T1000 (cell line): ENCODE measurements around the gene PROZ.

ENCODE experiments used
- DNase-seq: peaks from one replicate; lab custom pipeline; 2025; ENCODE audit warnings: mixed read lengths; lab: John Stamatoyannopoulos, UW

The PROZ gene

DNA sequence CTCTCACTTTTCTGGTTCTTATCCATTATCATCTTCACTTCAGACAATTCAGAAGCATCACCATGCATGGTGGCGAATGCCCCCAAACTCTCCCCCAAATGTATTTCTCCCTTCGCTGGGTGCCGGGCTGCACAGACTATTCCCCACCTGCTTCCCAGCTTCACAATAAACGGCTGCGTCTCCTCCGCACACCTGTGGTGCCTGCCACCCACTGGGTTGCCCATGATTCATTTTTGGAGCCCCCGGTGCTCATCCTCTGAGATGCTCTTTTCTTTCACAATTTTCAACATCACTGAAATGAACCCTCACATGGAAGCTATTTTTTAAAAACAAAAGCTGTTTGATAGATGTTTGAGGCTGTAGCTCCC lies 38.6 kb upstream of the PROZ start:
- no peak for DNase-seq

- DNase-seq = no peak
Measured at GRCh38 chr13:113120300-113121182, 37.9 kb upstream of the PROZ start.

DNA sequence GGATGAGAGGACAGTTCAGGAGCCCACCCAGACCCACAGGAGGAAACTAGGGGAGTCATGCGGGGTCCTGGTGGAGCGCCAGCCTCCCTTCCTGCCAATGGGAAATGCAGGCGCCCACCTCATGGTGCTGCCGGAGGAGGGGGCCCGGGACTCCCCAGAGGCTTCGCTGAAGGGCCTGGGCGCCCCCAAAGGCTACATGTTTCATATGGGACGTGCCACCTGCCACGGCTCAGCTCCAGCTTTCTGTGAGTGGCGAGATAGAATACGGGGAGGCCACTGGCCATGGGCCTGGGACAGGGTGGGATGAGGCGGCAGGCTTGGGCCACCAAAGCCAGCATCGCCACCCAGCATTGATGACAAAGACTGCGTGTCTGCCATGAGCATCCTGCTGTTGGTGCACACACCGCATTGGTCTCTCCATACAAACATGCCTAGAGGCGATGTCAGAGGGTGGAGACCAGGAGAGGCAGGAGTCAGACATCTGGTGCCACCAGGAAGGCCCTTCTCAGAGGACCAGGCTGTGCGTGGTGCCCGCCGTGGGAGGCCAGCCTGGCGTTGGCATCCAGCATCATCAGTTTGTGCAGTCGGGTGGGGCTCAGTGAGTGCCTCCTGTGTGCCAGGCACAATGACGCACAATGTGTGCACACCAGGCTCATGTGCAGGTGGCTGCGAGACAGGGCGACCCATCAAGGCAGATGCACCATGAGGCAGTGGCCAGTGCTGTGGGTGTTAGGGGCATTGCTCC lies 37.1 kb upstream of the PROZ start:
- no peak for DNase-seq

DNA sequence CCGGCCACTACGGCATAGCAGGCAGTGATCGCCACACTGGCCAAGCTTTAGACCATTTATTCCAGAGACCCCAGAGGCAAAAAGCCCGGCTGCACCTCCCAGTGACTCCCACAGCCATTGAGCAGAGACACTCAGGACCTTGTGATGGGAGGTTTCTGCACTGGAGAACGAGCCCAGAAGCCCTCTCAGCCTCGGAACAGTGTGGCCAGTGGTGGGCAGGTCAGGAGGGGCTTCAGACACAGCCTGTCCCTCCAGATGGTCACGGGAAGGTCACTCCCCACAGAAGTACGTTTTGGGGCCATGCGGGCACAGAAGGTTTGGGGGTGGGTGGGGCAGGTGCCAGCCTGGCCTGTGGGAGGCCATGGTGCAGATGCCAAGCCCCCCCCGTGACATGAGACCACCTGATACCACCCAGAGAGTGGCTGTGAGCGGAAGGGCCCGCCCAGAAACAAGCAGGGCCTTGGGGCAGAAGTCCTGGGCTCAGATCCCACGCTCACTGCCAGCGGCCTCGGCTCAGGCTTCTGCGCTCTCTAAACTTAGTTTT lies 36.4 kb upstream of the PROZ start:
- no peak for DNase-seq

DNA sequence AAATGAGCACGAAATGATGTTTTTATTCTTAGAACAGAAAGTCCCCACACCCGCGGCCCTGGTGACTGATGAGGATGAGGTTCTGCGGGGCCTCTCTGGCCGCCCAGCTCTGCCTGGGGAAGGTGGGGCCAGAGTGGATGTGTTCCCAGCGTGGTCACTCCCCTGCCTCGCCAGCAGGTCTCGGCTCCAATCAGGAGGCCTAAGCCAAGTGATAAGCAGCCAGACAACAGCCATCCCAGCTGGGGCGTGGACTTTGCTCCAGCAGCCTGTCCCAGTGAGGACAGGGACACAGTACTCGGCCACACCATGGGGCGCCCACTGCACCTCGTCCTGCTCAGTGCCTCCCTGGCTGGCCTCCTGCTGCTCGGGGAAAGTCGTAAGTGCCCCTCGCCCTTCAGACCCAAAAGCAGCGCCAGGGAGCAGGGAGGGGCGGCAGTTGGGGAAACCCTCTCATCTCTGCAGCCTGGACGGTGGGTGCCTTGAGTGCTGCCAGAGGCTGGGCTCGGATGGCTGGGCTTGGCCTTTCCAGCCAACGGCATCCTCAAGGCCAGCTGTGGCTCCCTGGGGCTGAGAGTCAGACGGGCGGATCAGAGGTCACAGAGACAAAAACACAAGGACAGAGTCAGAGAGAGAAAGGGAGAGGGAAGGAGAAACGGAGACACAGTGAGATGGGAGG lies 35.8 kb upstream of the PROZ start, which contains the start of gene F10:
F10 (plus strand) TSS at position 250 of the 676 bp plus-strand sequence; CDS start at position 307, 57 bp downstream.
- no peak for DNase-seq

DNA sequence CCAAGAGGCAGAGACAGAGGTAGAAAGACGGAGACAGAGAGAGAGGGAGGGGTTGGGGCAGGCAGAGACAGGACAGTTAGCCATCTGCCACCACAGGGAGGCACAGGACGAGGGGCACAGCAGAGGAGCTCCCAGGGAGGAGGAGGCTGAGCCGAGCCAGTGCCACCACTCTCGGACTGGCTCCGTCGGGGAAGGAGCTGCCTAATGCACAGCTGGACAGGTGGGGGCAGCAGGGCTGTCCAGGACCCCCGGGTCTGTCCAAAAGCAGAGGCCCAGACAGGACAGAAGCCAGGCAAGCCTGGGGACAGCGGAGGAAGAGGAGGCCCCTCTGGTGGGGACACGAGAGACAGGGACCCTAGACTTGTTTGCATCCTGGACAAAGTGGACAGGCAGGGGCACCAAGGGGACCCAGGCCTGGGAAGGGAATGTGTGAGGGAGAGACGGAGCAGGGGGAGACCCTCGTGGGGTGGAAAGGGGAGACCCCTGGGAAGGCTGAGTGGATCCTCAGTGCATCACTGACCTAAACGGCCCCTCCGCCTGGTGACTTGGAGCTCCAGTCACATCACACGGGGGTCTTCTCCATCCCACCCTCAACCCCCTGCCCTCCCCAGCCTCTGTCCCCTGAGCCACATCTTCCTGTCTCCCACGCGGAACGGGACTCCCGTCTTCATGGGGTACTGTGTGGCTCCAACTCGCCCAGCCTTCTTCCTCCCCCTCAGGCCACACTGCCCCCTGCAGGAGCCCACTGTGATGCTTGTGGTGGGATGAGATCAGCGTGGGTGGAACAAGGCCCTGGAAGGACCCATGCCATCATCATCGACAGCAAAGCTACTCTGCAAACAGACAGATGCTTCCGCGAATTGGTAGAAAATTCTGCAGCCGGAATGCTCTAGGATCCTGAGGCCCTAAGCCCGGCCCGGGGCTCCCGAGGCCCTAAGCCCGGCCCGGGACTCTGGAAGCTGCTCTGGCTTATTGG lies 34.9 kb upstream of the PROZ start:
- no peak for DNase-seq

DNA sequence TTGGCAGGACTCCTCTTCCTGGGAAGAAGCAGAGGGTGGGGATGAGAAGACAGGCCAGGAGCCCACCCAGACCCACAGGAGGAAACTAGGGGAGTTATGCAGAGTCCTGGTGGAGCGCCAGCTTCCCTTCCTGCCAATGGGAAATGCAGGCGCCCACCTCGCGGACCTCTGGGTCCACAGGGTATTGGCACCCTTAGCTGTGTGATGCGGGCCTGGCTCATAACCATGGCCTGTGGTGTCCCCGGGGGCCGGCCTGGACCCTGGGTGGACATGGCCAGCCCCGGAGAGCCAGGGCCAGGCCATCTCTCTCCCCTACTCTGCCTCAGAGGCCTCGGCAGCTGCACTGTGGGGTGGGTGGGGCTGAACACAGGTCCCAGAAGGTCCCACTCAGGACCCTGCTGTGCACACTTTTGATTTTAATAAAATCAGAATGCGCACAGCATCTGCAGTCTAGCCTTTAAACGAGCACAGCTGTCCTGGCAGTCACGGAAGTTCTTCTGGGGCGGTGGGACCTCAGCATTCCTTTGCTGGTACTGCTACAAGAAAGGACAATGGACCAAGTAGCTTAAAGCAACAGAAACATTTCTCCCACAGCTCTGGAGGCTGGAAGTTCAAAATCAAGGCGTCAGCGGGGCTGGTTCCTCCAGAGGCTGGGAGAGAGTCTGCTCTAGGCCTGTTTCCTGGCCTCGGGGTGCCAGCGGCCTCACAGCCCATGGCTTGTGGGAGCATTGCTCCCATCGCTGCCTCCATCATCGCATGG lies 34.1 kb upstream of the PROZ start:
- no peak for DNase-seq

- no peak for DNase-seq
Measured at GRCh38 chr13:113125506-113126264, 32.8 kb upstream of the PROZ start.

GRCh38 chr13:113126265-113127150 lies 31.9 kb upstream of the PROZ start:
- no peak for DNase-seq

DNA sequence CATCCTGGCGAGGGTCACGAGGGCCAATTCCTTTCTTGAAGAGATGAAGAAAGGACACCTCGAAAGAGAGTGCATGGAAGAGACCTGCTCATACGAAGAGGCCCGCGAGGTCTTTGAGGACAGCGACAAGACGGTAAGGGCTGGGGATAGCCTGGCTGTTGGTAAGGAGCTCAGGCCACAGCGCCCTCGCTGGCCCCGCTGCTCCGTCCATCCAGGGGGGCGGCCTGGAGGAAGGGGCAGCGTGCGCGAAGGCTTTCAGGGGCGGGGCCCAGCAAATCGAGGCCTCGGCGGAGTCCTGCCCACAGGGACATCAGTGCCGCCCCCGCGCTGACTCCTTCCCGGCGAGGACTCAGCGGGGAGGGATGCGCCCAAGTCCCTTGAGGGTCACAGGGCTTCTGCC lies 29.0 kb upstream of the PROZ start:
- DNase-seq = no peak

DNA sequence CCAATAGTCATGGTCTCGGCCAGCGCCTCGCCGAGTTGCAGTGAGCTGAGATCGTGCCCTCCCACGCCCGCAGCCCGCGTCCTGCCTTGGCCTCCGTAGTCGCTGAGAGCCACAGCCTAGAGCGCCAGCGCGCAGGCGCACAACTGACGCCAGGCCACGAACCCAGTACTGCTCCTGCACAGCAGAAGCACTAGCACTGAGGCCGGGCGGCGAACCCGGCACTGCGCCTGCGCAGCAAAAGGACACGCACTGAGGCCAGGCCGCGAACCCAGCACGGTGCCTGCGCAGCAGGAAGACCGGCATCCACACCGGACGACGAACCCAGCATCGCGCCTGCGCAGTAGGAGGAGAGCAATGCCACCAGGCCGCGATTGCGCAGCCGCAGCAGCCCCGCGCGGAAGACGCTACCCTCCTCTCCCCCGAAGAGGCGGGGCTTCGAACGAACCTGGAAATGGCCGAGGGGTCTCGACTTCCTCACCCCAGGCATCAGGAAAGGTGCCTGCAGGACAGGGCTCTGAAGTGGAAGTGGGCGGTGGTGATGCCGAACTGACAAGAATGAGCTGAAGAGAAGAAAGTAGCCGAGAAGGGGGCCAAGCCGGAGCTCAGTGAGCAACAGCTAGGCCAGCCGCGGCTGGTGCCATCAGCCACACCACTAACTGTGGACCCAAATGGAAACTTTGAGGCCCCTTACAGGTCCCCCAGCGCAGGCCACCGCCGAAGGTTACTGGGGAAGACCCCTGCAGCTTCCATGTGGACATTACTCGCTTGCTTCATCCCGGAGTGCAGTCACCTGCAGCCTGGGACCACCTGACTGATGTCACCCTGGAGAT lies 28.3 kb upstream of the PROZ start:
- DNase-seq = no peak

DNA sequence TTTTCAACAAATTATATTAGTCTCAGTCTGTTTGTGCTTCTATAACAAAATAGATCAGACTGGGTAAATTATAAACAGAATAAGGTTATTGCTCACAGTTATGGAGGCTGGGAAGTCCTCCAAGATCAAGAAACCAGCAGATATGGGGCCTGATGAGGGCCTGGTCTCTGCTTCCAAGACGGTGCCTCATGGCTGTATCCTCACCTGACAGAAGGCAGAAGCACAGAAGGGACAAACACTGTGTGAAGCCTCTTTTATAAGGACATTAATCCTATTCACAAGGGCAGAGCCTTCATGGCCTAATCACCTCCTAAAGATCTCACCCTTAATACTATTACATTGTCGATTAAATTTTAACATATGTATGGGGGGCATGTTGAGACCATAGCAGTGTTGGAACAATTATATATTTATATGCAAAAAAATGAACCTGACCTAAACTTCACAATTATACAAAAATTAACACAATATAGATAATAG lies 23.1 kb upstream of the PROZ start:
- DNase-seq = no peak

DNA sequence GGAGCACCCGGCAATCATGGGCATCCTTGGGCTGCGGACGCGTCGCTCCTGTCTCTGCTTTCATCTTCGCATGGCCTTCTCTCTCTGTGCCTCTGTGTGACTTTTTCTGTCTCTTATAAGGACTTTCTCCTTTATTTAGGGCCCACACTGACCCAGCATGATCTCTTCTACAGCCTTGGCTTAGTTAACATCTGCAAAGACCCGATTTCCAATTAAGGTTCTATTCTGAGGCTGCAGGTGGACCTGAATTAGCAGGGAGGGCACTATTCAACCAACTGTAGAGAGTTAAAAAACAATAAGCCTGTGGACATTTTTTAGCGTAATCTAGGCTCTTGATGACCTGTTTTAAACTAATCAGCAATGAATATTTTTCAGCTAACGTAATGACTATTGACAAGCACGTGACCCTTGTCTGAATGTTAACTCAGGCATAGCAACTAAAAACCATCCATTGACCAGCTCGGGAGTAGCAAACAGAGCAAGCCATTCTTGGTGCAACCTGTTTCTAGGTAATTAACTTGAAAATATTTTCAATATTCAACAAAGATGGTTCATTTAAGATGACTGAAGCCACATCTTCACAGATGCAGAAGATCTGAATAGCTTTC lies 20.7 kb upstream of the PROZ start:
- no peak for DNase-seq

- no peak for DNase-seq
Measured at GRCh38 chr13:113138792-113139551, 19.5 kb upstream of the PROZ start.

- no peak for DNase-seq
Measured at GRCh38 chr13:113139577-113139976, 18.9 kb upstream of the PROZ start.
